Fibroblast of skin of left quadriceps (primary cell): Measurements from ENCODE around the gene COMP.

Experiments
- DNase-seq, 2 experiments: peaks; one replicate each; pipeline ENCODE4 v3.0.0-alpha.2; 2013; ENCODE audit warnings: low read depth in 2 of 2

The COMP gene

DNA sequence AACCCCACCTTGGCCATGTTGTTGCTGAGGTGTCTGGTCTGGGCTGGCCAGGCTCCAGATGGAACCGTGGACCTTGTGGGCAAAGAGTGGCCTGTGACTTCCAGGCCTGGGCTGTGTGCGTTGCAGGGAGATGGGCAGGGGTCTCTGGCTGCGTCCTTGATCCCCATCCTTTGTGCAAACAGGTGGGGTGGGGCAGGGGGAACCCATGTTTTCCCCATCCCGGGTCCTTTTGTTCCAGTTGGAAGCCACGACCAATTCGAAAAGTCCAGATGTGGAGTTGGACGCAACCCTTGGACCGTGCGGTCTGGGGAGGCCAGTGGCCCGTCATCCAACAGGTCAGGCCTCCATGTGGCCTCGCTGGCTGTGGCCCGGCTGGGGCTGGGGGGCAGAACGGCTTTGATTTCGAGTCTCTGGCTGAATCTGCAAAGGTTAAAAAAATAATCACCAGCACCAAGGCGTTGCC is 13.1 kb upstream of the COMP start:
- DNase-seq = no peak

DNA sequence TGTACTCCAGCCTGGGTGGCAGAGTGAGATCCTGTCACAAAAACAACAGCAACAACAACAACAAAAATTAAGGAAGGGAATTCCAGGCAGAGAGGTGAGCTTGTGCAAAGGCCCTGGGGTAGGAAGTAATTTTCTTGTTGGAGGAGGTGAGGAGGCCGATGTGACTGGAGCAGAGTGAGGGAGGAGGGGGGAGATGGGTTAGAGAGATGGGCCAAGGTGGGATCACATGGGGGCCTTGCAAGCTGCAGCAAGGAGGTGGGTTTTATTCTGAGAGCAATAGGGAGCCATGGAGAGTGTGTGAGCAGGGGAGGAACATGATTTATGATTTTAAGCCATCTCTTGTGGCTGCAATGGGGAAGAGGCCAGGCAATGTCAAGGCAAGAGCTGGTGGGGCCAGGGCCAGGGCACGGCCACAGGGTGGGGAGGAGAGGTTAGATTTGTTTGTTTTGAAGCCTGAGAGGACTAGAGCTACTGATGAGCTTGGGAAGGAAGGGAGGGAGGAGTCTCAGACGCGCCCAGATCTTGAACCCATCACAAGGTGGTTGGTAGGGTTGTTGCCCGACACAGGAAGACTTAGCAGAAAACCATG is 12.5 kb upstream of the COMP start:
- DNase-seq = no peak

DNA sequence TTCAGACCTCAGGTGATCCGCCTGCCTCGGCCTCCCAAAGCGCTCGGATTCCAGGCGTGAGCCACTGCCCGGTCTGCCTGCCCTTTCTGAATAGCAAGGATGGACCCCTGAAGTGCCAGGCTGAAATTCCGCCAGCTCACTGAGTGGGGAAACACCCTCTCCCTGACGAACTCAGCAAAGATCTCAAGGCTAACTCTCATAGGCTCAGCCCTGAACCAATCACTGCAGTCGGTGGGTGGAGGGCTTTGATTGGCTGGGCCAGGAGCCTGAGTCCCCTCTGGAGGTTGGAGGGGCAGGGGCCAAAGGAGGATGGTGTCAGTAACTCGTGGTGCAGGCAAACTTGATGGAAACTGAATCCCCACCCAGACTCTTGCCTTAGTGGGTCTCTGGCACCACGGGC is 11.2 kb upstream of the COMP start:
- no peak for DNase-seq

DNA sequence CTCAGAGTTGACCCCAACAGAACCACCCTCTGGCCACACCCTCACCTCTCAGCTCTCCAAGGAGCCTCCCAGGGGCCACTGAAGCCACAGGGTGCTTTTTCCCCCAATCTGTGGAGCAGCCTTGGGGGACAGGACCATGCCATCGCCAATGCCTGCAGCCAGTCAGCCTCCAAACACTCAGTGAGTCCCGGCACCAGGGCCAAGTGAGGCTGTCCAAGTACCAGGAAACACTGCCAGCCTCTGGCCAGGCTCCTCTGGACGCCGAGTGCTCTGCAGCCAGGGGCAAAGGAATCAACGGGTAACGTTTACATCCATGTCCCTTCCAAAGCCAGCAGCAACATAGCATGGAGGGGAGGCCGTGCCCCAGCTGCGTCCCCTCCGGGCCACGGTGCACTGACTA is 9.5 kb upstream of the COMP start:
- no peak for DNase-seq

DNA sequence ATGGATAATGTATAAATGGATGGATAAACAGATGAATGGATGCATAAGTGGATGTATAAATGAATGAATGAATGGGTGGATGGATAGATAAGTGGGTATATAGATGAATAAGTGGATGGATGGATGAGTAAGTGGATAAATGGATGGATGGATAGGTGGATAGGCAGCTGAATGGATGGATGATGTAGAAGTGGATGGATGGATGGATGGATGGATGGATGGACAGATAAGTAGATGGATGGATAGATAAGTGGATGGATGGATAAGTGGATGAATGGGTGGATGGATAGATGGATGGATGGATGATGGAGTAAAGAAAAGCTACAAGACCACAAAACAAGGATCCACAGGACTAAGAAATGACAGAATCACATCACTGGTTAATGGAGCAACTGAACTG is 9.0 kb upstream of the COMP start:
- DNase-seq = no peak

DNA sequence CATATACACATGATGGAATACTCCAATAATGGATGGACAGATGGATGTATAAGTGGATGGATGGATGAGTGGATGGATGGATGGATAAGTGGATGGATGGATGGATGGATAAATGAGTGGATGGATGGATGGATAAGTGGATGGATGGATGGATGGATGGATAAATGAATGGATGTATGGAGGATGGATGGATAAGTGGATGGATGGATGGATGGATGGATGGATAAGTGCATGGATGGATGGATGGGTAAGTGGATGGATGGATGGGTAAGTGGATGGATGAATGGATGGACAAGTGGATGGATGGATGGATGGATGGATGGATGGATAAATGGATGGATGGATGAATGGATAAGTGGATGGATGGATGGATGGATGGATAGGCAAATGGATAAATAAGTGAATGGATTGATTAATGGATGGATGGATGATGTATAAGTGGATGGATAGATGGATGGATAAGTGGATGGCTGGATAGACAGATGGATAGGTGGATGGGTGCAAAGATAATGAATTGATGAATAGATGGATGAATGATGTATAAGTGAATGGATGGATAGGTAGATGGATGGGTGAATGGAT is 8.4 kb upstream of the COMP start:
- no peak for DNase-seq

DNA sequence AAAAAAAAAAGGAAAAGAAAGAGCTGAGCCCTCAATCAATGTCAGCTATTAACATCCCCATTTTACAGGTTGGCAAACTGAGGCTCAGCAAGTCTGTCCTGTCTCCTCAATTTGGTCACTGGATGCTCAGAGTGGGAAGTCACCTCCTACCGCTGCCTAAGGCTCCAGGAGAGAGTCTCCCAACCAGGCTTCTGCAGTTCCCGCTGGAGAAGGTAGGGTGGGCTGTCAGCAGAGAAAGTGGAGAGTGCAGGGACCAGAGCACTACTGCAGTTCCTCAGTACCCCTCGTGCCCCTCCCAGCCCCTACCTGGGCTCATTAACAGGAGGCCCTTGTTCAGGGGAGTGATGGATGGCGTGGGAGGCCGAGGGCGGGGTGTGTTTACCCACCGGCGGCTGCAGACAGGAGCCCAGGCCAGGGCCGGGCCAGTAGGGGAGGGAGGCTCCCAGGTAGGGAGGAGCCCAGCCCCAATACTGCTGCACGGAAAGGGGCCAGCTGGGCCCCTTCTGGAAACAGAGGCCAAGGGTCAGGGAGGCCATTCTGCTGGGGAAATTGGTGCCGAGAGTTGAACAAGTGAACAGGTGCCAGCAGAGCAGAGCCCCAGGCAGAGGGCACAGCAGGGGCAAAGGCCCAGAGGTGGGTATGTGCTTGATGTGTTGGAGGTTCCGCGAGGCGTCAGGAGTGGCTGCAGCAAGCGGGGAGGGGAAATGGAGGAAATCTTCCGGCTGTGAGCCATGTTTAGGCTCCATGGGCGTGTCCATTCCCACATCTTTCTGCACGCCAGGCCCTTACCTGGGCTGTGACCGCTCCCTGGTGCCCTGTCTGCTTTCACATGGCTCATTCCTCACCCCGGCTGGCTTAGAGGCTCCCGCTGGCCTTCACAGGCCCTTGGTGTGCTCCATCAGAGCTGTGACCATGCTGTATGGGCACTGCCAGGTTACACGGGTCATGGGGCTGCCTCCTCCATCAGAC is 7.6 kb upstream of the COMP start:
- DNase-seq = no peak

DNA sequence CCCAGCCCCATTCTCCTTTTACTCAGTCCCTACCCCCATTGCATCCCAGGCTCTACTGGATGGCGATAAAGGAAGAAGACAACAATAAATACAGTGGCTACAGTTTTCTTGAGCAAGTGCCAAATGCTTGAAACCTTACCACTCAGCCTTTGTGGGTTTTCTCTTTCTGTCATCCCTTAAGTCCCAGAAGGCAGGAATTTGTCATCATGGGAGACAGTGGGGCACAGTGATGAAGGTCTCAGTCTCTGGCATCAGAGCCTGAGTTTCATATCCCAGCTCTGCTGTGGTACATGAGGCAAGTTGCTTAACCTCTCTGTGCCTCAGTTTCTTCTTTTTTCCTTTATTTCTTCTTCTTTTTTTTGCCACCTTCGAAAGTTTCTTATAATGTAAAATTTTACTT is 5.1 kb upstream of the COMP start:
- DNase-seq = no peak

DNA sequence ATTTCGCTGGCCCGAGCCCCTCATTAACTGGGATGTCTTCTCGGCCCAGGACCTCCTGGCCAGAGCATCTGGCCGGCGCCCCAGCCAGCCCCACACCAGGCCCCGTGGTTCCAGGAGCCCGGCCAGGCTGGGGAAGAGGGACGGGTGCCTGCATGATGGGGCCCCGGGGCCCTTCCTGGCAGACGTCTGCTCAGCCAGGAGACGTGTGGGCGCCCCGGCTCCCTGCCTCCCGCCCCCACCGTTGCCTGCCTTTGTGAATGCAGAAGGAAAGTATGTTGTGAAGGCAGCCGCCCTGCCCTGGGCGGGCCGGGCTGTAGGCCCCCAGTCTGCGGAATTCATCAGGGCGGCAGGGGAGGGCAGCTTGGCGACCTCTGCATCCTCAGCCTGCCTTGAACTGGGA is 4.4 kb upstream of the COMP start:
- no peak for DNase-seq

DNA sequence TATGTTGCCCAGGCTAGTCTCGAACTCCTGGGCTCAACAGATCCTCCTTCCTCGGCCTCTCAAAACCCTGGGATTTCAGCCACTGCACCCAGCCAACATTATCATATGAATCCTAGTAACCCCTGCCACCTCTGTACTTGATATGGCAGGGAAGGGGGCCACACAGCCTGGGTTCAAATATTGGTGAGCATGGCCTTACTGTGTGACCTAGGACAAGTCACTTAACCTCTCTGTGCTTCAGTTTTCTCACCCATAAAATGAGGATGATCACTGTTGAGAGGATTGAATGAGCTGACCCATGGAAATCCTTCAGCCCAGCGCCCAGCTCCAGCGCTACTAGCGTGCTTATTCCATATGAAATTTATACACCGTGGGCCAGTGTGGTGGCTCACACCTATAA is 3.6 kb upstream of the COMP start:
- no peak for DNase-seq

DNA sequence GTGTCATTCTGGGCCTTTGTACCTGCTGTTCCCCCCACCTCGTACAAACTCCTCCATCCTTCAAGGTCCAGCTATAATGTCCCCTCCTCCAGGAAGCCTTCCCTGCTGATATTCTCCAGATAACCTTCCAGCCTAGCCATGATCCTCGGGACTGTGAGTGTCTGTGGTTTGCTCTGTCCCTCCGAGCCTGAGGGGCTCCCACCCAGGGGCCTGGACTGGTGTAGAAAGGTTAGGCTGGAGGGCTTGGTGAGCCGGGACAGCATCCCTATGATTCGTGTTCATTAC is 2.9 kb upstream of the COMP start:
- DNase-seq = no peak

DNA sequence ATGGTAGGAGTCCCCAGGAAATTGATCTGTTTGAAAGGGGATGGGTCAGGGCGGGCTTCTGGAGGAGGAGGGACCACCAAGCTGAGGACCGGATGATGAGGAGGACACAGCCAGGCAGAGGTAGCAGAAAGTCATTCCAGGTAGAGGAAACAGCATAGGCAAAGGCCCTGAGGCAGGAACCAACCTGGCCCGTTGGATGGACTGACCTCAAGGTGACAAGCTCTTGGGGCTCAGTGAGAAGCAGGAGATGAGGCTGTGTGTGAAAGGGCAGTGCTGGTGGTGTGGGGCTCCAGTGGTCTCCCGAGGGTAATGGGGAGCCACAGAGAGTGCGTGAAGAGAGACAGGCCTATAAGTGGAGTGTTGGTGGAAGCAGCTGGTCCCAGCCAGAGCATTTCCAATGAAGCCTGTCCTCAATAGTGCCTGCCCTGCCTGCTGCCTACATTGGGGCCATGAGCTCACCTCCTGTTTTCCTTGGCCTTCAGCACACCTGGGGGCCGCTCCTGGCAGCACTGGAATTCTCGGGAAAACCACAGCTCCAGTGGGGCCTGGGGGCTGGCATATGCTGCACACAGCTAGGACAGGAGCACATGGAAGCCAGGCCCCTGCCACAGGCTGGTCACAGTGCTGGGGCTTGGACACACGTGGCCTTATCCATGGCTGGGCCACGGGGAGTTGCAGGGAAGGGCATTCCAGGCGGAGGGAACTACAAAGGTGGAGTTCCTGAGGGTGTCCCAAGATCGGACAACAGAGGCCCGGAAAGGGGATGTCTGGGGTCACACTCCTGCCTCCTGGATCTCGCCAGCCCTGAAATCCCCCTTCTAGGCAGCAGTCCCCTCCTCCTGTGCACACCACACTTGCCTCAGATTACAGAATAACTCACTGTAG is 2.3 kb upstream of the COMP start:
- no peak for DNase-seq

DNA sequence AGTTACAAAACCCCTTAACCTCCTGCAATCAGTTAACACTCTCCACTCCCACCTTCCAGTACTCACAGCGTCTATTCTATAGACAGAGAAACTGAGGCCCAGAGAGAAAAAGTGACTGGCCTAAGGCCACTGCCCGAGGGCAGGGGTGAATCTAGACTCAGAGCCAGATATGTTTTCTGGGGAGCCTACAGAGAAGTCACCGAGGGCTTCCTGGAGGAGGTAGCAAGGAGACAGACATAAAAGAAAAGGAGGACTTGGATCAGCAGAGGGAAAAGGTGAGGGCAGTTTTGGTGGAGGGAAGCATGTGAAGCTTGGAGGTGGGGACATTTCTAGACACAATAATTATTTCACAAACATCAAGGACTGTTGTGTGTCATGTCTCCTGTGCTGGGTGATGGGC is 1.6 kb upstream of the COMP start:
- no peak for DNase-seq

DNA sequence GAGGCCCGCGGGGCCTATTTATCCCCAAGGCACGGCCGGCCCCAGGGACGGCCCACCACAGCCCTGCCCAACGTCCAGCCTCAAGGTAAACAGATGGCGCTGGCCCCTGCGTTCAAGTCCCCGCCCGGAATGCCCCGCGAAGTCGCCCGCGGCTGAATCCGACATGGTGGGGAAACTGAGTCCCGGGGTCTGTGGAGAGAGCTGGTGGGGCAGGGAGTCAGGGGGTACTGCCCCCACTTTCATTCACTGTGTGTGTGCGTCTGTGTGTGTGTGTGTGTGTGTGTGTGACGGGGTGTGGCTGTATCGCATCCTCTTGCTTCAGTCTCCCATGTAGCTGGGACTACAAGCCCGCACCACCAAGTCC is 192 bp upstream of the COMP start:
- DNase-seq = no peak

DNA sequence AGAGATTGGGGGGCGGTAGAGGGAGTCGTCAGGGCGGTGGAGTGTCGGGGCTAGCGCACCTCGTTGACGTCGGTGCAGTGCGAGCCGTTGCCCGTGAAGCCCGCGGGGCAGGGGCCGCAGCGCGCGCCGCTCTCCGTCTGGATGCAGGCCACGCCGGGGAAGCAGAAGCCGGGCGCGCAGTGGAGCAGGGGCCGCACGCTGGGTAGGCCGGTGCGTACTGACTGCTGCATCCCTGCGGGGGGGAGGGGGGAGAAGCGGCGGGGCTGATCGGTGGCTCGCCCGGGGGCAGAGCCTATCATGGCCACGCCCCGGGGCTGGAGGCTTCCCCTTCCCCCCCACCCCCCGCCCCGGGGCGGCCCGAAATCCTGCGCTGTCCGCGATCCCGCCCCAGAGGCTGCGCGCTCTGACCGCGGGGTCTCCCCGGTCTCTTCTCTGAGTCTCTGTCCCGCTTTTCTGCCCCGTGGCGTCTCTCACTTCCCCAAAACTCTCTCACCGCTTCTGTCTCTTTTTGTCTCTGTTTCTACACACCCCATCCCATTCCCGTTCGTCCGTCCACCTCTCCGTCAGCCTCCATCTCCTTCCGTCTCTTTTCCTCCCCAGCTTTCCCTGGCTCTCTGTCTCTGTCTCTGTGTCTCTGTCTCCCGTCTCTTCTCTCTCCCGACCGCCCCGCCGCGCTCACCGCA is 1.1 kb downstream of the COMP start:
- DNase-seq = no peak

DNA sequence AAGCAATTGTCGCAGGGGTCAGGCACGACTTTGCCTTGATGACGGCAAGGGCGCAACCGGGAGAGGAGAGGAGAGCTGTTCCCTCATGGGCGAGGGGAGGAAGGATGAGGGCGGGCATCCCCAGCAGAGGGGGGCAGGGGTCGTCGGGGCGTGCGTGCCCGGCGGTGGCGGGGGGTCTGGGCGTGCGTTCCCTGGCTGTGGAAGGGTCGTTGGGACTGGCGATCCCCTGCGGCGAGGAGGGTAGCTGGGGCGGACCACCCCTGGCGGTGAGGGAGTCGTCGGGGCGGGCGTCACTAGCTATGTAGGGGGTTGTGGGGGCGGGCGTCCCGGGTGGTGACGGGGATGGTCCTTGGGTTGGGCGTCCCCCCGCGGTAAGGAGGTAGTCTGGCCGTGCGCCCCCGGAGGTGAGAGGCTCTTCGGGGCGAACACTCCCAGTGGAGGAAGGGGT is 1.7 kb downstream of the COMP start:
- DNase-seq = no peak

DNA sequence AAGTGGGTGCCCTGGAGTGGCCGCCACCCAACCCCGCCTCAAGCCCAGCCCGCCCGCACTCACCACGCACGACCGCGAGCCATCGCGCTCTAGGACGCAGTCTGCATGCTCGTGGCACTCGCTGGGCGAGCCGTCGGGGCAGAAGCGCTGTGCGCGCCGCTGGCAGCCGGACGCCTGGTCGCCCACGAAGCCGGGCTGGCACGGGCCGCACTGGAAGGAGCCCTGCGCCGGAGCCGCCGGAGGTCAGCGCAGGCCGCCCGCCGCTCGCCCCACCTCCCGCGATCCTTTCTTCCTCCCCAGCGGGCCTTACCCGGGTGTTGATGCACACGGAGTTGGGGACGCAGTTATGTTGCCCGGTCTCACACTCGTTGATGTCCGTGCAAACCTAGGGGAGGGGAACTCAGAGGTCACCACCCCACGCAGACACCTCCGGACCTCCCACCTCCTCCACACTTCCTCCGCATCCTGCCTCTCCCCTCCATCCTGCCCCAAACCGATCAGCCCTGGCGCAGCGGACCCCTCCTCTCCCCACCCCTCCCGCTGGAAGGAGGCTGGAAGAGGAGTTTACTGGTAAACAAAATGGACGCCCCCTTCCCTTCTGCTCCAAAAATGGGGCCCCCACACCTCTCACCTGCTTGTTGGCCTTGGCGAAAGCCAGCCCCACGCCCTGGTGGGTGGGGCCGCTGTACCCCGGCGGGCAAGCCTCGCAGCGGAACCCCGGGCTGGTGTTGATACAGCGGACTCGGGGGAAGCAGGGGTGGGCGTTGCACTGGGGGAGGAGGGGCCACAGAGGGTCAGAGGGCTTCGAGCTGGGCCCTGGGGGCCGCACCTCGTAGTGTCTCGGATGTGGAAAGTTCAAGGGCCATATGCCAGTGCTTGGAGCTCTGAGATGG is 2.3 kb downstream of the COMP start:
- DNase-seq = no peak

DNA sequence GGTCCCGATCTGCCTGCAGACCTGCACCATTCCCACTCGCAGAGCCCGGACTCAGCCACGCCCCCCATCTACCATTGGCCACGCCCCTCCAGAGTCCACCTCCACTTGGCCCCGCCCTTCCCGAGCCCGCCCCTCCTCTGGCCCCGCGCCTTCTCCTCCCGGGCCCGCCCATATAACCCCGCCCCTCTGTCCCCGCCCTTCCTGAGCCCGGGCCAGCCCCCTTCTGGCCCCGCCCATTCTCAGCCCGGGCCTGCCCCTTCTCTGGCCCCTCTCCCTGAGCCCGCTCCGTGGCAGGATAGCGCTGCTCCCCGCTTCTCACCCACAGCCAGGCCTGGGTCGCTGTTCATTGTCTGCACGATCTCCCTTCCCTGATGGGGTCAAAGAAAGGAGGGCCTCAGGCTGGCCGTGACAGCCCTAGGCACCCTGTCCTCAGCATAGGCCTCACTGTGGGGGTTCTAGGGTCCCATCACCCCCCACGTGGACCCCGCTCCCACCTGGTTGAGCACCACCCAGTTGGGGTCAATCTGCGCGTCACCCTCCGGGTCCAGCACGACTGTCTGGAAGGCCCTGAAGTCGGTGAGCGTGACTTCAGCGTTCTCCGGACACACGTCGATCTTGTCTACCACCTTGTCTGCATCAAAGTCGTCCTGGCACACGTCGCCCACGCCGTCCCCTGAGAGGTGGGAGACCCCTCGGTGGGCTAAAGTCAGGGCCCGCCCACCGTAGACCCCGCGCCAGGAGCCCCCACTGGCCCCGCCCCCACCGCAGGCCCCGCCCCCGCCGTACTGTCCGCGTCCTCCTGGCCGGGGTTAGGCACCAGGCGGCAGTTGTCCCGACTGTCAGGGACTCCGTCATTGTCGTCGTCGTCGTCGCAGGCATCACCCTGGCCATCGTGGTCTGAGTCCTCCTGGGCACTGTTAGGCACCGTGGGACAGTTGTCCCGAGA is 5.7 kb downstream of the COMP start:
- peak; percentile 21 for DNase-seq

DNA sequence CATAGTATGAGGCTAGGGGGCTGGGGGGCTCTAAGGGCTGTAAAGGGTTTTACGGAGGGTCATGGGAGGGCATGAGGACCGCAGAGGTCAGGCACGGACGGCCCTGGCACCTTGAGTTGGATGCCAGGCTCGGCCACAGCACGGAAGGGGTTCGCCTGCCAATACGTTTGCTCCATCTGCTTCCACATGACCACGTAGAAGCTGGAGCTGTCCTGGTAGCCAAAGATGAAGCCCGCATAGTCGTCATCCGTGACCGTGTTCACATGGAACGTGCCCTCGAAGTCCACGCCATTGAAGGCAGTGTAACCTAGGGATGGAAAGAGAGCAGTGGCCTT is 6.4 kb downstream of the COMP start:
- no peak for DNase-seq
